OCI-LY1 (cell line): ENCODE data around the gene HIRA.

Source experiments
- H2AFZ ChIP-seq: fragments of 200-600 bp; sonication (generic), shearing (Covaris generic); 2 replicates; pipeline ENCODE4 v1.6.0; 2014; ENCODE audit warnings: antibody characterized with exemption, mild to moderate bottlenecking, low read length
- H3F3A ChIP-seq: fragments of 200-600 bp; sonication (generic), shearing (Covaris generic); 2 replicates; pipeline ENCODE4 v1.6.0; 2014; ENCODE audit warnings: mild to moderate bottlenecking, antibody characterized with exemption, low read length, moderate library complexity; ENCODE audit not compliant: insufficient read depth
- H3K27ac ChIP-seq: fragments of 200-600 bp; sonication (generic); 2 replicates; pipeline ENCODE4 v1.5.1; 2014; ENCODE audit warnings: low read length, mixed run types, mild to moderate bottlenecking, low read depth; ENCODE audit not compliant: poor library complexity, severe bottlenecking
- H3K27me3 ChIP-seq: fragments of 200-600 bp; sonication (generic); 2 replicates; pipeline ENCODE4 v1.6.0; 2014; ENCODE audit warnings: antibody characterized with exemption, mild to moderate bottlenecking, low read length, moderate library complexity; ENCODE audit not compliant: insufficient read depth
- H3K36me3 ChIP-seq: fragments of 200-600 bp; sonication (generic); 2 replicates; pipeline ENCODE4 v1.6.1; 2014; ENCODE audit warnings: mild to moderate bottlenecking, antibody characterized with exemption, low read length, moderate library complexity, mixed read lengths; ENCODE audit not compliant: insufficient read depth
- H3K4me1 ChIP-seq: fragments of 200-600 bp; sonication (generic); 2 replicates; pipeline ENCODE4 v1.5.1; 2014; ENCODE audit warnings: mild to moderate bottlenecking, low read length, moderate library complexity; ENCODE audit not compliant: insufficient read depth, severe bottlenecking
- H3K4me2 ChIP-seq: fragments of 200-600 bp; sonication (generic), shearing (Covaris generic); 2 replicates; pipeline ENCODE4 v1.6.1; 2014; ENCODE audit warnings: low read length
- H3K4me3 ChIP-seq: fragments of 200-600 bp; sonication (generic); 2 replicates; pipeline ENCODE4 v1.5.1; 2014; ENCODE audit warnings: low read length, low read depth, mild to moderate bottlenecking, mixed read lengths; ENCODE audit not compliant: poor library complexity, severe bottlenecking
- H3K79me2 ChIP-seq: fragments of 200-600 bp; shearing (Covaris generic); 2 replicates; pipeline ENCODE4 v1.6.1; 2016; ENCODE audit warnings: mixed run types, low read length, mixed read lengths; ENCODE audit not compliant: insufficient read depth
- H3K9ac ChIP-seq: fragments of 200-600 bp; sonication (generic), shearing (Covaris generic); 2 replicates; pipeline ENCODE4 v1.6.1; 2014; ENCODE audit warnings: mild to moderate bottlenecking, low read length, mixed read lengths
- H3K9me2 ChIP-seq: fragments of 200-600 bp; sonication (generic), shearing (Covaris generic); 2 replicates; pipeline ENCODE4 v1.6.1; 2014; ENCODE audit warnings: low read depth, mild to moderate bottlenecking, low read length, mixed read lengths
- H3K9me3 ChIP-seq: fragments of 200-600 bp; shearing (Covaris generic); 2 replicates; pipeline ENCODE4 v1.6.1; 2014; ENCODE audit warnings: low read length, mixed read lengths
- H4K20me1 ChIP-seq: fragments of 200-600 bp; sonication (generic), shearing (Covaris generic); 2 replicates; pipeline ENCODE4 v1.6.0; 2016; ENCODE audit warnings: mild to moderate bottlenecking, low read length; ENCODE audit not compliant: insufficient read depth
- EZH2 ChIP-seq: fragments of 200-600 bp; sonication (generic), shearing (Covaris generic); IDR thresholded peaks from 2 replicates; pipeline ENCODE4 v1.8.0; 2017; ENCODE audit warnings: borderline replicate concordance, mixed run types, mild to moderate bottlenecking, antibody characterized with exemption, low read length, moderate library complexity, mixed read lengths
- TF ChIP-seq, protein P1 (sequence below): fragments of 200-600 bp; sonication (generic), shearing (Covaris generic); IDR thresholded peaks from 2 replicates; pipeline ENCODE4 v1.5.1; 2017; ENCODE audit warnings: mild to moderate bottlenecking, antibody characterized with exemption, low read length, moderate library complexity, mixed read lengths

The HIRA gene

GRCh38 chr22:19398206-19398605, 33.3 kb downstream of the HIRA start:
- TF ChIP-seq, protein P1, sequence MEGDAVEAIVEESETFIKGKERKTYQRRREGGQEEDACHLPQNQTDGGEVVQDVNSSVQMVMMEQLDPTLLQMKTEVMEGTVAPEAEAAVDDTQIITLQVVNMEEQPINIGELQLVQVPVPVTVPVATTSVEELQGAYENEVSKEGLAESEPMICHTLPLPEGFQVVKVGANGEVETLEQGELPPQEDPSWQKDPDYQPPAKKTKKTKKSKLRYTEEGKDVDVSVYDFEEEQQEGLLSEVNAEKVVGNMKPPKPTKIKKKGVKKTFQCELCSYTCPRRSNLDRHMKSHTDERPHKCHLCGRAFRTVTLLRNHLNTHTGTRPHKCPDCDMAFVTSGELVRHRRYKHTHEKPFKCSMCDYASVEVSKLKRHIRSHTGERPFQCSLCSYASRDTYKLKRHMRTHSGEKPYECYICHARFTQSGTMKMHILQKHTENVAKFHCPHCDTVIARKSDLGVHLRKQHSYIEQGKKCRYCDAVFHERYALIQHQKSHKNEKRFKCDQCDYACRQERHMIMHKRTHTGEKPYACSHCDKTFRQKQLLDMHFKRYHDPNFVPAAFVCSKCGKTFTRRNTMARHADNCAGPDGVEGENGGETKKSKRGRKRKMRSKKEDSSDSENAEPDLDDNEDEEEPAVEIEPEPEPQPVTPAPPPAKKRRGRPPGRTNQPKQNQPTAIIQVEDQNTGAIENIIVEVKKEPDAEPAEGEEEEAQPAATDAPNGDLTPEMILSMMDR = no peak
- H3F3A ChIP-seq = no peaks in the 10 kb centered on the region
- H4K20me1 ChIP-seq = no peaks in the 10 kb centered on the region
- H3K9me2 ChIP-seq = no peaks in the 10 kb centered on the region
- no peaks in the 10 kb centered on the region for H3K4me1 ChIP-seq
- H3K36me3 ChIP-seq = peaks cover 93% of the 10 kb centered on the region
- H3K9me3 ChIP-seq = no peaks in the 10 kb centered on the region
- no peak overlapping the region for H3K4me2 ChIP-seq
- H2AFZ ChIP-seq = no peak overlapping the region
- no peak overlapping the region for H3K4me3 ChIP-seq
- no peak overlapping the region for H3K9ac ChIP-seq
- no peaks in the 10 kb centered on the region for H3K27me3 ChIP-seq
- H3K27ac ChIP-seq = no peak overlapping the region
- H3K79me2 ChIP-seq = no peaks in the 10 kb centered on the region

GRCh38 chr22:19397734-19398104, 33.8 kb downstream of the HIRA start:
- Histone ChIP-seq H3K9ac (no peak overlapping the region), H3K27ac (no peak overlapping the region), H3K4me1 (no peaks in the 10 kb centered on the region), H2AFZ (no peak overlapping the region), H3K79me2 (no peaks in the 10 kb centered on the region), H3K4me2 (no peak overlapping the region), H3F3A (no peaks in the 10 kb centered on the region), H4K20me1 (no peaks in the 10 kb centered on the region), H3K9me2 (no peaks in the 10 kb centered on the region), H3K9me3 (no peaks in the 10 kb centered on the region), H3K36me3 (peaks cover 95% of the 10 kb centered on the region), H3K4me3 (no peak overlapping the region), H3K27me3 (no peaks in the 10 kb centered on the region)
- TF ChIP-seq EZH2 = no peak
- TF ChIP-seq, protein P1 = no peak

DNA sequence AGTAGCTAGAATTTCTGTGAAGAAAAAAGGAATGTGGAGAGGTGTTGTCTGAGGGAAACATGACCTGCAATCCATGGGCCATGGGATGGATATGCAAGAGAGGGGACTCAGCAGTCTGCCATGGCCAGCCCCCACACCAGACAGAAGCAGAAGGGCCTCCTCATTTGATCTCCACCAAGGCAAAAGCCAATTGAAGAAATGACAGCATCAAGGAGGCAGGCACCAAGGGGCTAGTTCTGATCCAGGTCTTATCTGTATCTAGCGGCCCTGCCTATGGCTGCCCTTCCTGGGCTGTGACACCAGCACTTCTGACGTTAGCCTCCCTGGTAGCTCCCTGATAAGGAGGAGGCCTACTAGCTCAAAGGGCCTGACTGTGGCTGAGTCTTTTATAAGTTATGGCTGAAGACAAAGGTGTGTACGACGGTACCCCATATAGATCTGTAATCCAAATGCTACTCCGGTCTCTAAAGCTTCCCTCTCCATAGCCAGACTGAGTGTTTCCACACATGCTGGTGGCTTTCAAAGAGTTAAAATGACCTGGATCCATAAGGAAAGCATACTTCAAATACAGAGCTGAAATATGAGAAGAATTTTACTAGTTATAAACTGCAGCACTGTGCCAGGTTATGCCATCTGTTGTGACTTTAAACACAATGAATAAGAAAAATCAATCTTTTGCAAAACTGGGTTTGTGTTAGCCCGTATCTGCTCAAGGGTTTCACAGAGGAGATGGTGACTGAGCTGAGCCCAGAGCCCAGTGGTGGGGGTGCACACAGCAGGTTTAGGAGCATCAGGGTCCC, 34.4 kb downstream of the HIRA start:
- H2AFZ ChIP-seq = no peak overlapping the region
- no peak overlapping the region for H3K4me2 ChIP-seq
- H3F3A ChIP-seq = no peaks in the 10 kb centered on the region
- H3K9ac ChIP-seq = no peak overlapping the region
- H3K27ac ChIP-seq = no peak overlapping the region
- H3K36me3 ChIP-seq = peaks cover 95% of the 10 kb centered on the region
- no peaks in the 10 kb centered on the region for H3K27me3 ChIP-seq
- TF ChIP-seq, protein P1 = no peak
- TF ChIP-seq EZH2 = no peak
- no peaks in the 10 kb centered on the region for H3K9me3 ChIP-seq
- H4K20me1 ChIP-seq = no peaks in the 10 kb centered on the region
- H3K9me2 ChIP-seq = no peaks in the 10 kb centered on the region
- no peaks in the 10 kb centered on the region for H3K79me2 ChIP-seq
- no peaks in the 10 kb centered on the region for H3K4me1 ChIP-seq
- no peak overlapping the region for H3K4me3 ChIP-seq
